Cerebellar nuclear complex (tissue), 1 donor: ENCODE measurements around the gene MLEC.
"Not testable (repeated sequence)": the region's sequence is repeated elsewhere in the genome, so short reads cannot be mapped to it uniquely, and the experiment has no call there.

Experiments
- DNase-seq, 2 experiments: peaks; one replicate each; lab custom pipeline; 2025; lab: John Stamatoyannopoulos, UW

Gene MLEC

GRCh38 chr12:120720987-120721801 is 34.2 kb downstream of the MLEC start:
- DNase-seq, result no peak

GRCh38 chr12:120721866-120722265 is 34.9 kb downstream of the MLEC start:
- no peak for DNase-seq

DNA sequence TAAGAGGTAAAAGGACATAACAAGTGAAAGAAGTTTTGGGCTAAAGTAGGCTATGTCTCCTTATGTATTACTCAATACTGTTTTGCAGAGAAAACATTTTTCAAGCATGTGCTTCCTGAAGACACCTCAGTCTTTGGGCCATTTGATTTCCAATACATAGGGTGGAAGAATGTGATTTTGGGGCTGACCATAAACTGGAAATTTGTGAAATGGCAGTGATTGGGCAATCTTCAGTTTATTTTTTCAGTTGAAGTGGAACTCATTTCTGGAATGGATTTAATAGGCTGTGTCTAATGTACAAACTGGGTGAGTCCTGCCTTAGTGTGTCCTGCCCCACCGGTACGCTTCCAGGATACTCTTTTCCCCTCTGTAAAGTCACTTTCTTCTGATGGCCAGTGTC is 35.8 kb downstream of the MLEC start:
- DNase-seq, result no peak

GRCh38 chr12:120724720-120725119 is 37.8 kb downstream of the MLEC start:
- no peak for DNase-seq

DNA sequence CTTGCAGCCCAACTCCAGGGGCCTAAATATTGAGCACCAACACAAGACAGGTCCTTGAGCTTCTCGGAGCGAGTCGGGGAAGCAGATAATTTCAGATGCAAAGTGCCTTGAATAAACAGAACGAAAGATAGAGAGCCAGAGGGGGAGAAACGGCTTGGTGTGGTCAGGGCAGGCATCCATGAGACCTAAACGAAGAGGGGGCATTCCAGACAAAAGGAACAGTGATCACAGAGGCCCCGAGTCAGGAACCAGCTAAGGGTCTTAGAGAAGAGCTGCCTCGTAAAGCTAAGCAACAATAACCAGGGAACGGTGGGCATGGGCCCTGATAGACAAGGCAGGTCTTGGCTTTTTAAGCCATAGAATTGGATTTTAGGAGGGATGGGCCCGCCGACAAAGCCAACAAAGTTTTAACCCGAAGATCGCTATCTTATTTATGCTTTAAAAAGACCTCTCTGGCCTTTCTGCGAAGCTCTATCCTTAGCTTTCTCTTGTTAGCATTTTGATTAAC is 38.3 kb downstream of the MLEC start:
- no peak for DNase-seq

DNA sequence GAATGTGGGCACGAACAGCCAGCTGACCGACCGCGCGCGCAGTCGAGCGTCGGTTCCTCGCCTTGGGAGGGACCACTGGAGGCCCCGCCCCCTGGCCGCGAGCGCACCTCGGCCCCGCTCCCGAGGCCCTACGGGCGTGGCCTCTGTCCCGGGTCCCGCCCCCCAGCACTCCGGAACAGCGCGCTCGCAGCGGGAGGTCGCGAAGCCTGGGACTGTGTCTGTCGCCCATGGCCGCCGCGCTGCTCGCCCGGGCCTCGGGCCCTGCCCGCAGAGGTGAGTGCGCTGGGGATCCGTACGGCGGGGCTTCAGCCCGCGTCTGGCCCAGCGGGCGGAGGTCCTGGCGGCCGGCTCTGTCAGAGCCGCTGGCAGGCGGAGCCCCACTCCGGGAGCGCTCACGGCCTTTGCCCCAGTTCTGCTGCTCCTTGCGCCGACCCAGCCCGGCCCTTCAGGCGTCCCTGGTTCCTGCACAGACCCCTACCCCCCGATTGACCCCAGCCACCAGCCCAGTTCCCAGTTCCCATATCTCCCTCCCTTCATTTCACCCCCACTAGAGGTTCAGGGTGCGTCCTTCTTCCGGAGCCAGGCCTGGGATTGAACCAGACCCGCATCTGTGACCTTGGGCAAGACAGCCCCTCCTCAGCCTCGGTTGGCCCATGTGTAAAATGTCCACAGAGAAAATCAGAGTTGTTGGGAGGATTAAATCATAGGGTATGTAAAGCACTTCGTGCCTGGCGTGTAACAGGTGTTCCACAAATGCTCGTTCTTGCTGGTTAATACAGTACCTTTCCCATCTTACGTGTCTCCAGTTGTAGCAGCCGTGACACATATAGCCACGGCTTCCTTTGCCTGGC is 38.9 kb downstream of the MLEC start, which contains the start of gene ACADS:
ACADS (plus strand) TSS at position 168 of the 851 bp plus-strand sequence; CDS start at position 228, 60 bp downstream.
- DNase-seq, result peak in 1 of 2 experiments; percentile 39

DNA sequence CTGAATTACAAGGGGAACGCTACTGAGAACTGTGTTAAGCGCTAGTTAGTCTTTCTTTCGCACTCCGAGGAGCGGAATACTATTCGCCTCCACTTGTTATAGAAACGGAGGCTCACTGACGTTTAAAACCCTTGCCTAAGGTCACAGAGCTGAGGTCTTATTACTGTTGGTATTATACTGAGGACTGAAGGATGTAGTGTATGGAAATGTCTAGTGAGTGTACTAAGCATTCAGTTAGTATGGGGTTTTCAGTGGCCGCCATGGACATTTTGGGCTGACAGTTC is 39.5 kb downstream of the MLEC start:
- no peak for DNase-seq

- DNase-seq, result no peak
These were observed 40.0 kb downstream of the MLEC start for GRCh38 chr12:120726961-120727360.

DNA sequence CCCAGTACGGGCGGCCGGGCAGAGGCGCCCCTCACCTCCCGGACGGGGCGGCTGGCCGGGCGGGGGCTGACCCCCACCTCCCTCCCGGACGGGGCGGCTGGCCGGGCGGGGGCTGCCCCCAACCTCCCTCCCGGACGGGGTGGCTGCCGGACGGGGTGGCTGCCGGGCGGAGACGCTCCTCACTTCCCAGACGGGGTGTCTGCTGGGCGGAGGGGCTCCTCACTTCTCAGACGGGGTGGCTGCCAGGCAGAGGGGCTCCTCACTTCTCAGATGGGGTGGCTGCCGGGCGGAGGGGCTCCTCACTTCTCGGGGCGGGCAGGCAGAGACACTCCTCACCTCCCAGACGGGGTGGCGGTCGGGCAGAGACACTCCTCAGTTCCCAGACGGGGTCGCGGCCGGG is 45.2 kb downstream of the MLEC start:
- DNase-seq, result not testable (repeated sequence)

GRCh38 chr12:120733574-120733973 is 46.6 kb downstream of the MLEC start:
- DNase-seq, result no peak

DNA sequence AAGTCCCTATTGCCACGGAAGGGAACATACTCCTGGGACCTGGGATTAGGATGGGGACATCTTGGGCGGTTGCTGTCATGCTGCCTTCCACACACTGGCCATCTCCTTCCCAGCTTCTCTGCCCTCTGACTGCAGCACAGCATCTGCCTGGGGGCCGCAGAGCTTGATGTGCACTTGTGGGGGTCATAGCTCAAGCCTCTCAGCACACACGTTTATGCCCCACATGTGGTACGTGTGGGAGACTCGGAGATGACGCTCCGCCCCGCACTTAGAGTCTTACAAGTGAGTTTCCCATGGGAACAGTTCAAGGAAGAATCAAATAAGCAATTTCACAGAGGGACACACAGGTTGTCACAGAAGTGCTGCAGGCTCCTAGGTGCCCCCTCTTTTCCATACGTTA is 47.3 kb downstream of the MLEC start:
- DNase-seq, result no peak

DNA sequence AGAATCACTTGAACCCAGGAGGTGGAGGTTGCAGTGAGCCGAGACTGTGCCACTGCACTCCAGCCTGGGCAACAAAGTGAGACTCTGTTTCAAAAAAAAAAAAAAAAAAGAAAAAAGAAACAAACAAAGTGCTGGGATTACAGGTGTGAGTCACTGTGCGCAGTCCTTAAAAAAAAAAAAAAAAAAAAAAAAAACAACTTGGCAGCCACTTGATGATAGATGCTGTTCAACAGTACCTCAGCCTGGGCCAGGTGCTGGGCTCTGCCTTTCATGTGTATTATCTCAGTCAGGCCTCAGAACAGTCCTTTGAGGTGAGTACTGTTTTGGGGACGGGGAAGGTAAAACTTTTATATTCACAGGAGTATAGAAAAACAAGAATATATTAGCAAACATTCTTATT is 48.2 kb downstream of the MLEC start:
- no peak for DNase-seq

GRCh38 chr12:120736404-120737331 is 49.7 kb downstream of the MLEC start:
- DNase-seq, result no peak

DNA sequence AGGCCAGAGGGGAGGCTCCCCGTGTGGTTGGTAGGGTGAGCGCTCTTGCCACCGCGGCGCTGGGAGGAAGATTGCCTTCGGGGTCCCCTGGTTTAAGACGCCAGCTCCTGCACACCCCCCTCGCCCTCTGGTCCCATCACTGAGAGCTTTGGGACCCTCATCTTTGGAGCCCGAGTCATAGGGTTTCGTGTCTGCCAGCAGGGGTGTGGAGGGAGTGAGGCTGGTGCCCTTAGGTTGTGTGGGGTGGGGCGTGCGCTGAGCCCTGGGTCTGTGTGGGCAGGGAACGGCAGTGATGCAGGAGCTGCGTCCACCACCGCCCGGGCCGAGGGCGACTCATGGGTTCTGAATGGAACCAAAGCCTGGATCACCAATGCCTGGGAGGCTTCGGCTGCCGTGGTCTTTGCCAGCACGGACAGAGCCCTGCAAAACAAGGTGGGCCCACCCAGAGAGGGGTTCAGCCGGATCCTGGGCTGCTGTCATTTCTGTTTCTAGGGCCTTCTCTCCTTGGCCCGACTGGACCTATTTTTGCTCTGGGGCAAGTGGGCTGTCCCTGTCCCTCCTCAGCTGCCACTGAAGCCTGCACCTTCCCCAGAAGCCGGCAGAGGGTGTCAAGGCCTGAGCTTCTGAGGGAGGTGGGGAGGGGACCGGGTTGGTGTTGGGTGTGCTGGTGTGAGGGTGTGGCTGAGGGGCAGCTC is 50.8 kb downstream of the MLEC start:
- no peak for DNase-seq

GRCh38 chr12:120738252-120739030 is 51.5 kb downstream of the MLEC start:
- DNase-seq, result no peak

DNA sequence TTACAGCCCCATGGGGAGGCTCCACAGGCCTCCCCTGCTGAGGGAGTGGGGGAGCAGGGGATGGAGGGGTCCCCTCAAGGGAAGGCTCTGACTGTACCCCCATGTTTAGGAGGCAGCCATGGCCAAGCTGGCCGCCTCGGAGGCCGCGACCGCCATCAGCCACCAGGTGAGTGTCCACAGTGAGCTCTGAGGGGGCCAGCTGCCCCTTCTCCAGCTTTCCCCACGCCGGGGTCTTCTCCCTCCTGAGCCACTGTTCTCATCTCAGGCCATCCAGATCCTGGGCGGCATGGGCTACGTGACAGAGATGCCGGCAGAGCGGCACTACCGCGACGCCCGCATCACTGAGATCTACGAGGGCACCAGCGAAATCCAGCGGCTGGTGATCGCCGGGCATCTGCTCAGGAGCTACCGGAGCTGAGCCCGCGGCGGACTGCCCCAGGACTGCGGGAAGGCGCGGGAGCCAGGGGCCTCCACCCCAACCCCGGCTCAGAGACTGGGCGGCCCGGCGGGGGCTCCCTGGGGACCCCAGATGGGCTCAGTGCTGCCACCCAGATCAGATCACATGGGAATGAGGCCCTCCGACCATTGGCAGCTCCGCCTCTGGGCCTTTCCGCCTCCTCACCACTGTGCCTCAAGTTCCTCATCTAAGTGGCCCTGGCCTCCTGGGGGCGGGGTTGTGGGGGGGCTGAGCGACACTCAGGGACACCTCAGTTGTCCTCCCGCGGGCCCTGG is 52.2 kb downstream of the MLEC start:
- DNase-seq, result no peak

DNA sequence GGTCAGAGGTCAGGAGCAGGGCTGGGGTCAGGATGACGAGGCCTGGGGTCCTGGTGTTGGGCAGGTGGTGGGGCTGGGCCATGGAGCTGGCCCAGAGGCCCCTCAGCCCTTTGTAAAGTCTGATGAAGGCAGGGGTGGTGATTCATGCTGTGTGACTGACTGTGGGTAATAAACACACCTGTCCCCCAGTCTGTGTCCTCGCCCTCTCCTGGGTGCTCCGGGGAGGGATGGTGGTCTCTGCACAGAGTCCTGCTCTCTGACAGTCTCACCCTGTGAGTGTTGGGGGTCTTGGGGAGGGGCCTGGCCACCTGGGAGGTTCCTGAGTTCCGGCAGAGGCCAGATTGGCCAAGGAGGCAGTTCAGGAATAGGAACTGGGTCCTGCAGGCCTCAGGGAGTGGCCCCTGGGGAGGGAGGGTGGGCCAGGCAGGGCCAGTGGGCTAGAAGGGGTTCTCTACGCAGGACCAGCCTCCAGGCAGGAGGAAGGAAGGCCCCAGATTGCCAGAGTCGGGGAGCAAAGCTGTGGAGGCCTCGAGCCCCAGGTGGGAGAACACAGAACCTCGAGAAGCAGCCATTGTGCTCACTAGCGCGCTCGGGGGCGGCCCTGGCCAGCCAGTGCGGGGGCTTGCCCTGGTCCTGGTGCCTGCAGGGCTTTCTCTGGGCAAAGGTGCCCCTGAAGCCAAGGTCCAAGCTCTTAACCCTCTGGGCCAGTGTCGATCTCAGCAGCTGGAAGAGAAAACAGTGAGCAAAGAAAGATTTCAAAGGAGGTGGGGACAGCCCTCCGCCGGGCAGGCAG is 53.1 kb downstream of the MLEC start:
- no peak for DNase-seq

- no peak for DNase-seq
These were observed 53.9 kb downstream of the MLEC start for GRCh38 chr12:120740871-120741270.
